A204.1 (cell line): Measurements from ENCODE around the gene ZMYND10.
A peak's percentile ranks its signal among the peaks of the same experiment; 100 is the strongest.

Source experiments
- FAIRE-seq: peaks from 2 replicates; lab custom pipeline; 2012; peaks lifted over from hg19 to GRCh38; lab: Jason Lieb, UNC

ZMYND10 gene

DNA sequence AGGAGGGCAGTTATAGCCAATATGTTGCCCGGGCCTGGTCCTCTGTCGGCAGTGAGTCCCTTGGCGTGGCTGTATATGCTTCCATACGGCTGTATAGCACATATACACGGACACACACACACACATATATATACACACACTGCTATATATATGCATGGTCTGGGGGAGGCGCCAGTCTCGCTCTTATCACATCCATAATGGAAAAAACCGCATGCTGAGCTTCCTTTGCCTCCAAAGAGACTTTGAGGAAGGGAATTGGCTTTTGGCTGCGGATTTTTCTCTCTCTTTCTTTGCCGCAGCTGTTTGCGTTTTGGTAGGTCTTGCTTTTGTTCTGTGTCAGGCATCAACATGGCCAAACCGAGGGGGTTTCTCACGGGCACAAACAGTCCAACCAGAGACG lies 25.1 kb upstream of the ZMYND10 start:
- no peak for FAIRE-seq

DNA sequence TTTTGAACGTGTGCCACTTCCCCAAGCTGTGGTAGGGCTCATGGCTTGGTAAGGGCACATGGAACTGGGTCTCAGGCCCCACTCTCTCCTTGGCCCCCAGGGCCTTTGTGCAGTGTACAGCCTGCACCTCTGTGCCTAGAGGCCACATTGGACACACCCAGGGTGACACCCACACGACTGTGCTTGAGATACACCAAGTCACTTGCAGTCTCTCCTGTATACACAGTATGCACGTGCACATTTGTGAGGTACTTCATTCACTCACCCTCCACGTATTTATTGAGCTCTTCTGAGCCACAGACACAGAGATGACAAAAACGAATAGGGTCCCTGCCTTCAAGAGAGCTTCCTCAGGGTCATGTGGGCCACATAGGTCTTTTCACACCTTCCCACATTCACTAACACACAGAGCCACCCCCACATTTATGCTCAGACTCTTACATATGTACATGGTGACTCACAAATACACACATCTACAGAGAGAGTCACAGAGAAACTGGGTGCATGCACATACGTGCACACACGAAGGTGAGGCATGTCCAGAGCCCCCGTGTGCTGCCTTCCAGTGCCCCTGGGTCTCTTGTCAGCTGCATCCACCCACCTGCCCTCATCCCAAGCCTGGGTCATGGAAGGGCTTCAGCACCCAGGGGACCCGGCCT lies 23.6 kb upstream of the ZMYND10 start:
- FAIRE-seq = no peak

DNA sequence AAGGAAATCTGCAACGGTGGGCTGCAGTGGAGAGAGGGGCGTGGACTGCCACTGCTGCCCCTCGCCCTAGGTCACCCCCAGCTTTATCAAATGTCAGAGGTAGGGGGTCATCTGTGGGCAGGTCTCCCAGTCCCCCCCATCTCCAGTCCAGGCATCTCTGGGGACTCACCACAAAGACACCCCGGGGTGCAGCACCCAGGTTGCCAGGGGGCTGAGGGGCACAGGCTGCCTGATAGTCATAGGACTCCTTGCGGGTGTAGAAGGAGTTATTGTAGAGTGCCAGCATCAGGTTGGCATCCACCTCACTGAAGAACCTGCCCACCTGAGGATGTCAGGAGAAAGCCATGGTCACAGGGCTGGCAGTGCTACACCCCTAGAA lies 20.3 kb upstream of the ZMYND10 start:
- no peak for FAIRE-seq

DNA sequence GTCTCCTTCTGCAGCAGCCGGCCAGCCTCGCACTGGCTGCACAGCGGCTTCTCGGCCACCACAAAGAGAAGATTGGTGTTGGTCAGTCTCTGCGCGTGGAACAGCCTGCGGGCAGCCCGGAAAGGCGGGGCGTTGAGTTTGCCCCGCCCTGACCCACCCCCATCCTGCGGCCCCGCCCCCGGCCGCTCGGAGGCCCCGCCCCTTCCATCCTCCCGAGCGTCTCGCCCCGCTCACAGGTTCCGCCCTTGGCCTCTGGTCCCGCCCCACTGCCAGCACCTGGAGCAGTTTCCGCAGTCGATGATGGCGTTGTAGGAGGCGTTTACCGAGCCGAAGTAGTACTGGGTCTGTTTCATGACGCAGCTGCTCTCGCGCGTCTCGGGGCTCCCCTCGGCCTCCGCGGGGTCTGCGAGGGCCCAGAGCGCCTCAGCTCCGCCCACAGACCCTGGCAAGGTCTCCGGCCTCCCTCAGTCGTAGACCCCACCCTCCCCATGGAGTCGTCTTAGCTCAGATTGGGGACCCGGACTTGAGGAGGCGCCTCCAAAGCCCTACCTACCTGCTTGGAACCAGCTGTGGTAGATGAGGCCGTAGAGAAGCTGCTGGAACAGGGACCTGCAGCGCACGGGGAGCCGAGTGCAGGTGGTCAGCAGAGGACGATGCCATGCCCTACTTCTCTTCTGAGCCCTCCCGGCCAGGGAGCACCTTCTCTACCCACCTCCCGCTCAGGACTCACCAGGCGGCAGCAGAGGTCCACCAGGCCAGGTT lies 19.7 kb upstream of the ZMYND10 start:
- no peak for FAIRE-seq

DNA sequence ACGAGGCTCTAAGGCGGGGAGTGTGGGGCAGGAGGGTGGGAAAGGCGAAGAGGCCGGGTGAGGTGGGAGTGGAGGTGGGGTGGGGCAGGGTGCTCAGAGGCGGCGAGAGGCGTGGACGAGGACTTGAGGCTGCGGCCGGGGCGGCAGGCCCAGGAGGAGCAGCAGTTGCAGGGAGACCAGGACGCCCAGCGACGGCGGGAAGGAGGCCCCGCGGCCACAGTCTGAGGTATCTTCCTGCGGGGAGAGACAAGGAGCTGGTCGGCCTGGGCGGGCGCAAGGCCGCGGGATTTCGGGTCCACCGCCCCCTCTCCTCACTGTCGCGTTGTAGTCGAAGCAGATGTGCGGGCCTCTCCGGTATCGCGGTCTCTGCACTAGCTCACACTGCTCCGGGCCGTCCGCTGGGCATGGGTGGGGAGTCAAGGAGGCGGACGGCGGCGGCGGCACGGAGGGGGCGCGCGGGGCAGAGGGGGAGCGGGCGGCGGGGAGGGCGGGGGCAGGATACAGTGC lies 19.1 kb upstream of the ZMYND10 start:
- FAIRE-seq = no peak

DNA sequence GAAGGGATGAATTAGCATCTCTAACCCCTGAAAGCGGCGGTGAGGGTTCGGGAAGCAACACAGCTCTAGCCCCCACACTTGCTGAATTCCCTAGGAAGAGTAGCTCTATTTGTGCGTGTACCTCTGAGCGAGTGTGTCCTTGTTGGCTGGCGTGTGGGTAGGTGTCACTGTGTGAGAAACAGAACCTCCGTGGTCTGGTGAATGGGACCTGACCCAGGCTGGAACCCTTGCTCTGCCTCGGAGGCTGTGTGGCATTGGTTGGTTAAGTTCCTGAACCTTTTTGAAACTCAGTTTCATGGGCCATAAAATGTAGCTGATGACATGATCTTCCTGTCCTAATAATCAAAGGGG lies 14.2 kb upstream of the ZMYND10 start:
- FAIRE-seq = no peak

DNA sequence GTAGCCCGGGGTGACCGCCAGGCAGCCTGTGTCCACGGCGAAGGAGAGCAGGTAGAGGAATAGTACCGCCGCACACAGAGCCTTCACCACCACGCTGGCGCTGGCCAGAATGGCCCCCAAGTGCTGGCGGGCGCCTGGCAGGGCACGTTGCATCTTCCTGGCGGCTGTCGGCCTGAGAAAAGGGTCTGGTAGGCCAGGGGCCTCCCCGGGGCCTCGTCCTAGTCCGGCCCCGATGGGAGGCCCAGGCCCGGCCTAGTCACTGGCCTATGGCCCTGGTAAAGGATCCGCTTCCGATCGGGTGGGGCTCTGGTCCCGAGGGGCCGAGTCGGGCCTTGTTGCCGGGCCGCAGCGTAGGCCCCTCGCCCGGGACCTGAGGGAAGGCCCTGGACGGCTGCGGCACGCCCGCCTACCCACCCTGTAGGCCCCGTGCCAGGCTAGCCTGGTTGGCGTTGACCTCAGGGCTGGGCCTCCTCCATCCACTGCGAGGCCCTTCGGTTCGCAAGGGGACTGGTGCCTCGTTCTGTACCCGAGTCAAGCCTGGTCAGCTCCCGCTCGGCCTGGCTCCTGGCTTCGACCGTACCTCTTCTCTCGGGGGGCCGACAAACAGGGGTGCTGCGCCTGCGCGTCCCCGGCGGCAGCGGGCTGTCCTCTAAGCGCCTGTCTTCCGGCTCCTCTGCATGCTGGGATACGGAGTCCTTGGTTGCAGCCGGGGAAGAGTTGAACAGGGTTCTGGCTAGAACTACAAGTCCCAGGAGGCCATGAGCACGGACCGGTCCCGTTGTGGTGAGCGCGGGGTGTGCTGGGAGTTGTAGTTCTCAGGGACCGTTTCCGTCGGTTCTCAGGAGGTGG lies 13.6 kb upstream of the ZMYND10 start, which contains the start of gene TMEM115:
TSS of gene TMEM115 (minus strand) at position 611 of the 849 bp plus-strand sequence. CDS start at position 153, 458 bp downstream.
- peak; percentile 97 for FAIRE-seq

DNA sequence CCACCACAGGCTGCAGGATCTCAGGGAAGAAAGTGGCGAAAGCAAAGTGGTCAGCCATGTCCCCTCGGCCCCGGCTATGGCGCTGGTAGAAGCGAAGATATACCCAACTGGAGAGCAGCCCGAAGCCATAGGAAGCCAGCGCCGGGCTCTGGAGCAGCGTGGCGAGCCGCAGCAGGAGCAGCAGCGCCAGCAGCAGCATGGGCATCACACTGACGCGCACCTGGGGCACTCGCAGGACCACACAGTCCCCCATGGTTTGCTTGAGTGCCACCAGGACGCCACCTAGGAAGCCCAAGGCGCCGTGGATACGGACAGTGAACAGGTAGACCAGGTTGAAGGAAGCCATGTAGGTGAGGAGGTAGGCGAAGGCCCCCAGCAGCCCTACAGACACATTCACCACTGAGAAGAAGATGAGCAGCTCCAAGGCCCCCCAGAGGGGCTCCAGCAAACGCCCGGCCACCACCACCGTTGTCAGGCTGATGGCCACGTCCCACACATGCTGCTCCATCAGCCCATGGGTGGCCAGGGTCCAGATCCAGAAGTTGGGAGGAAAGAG lies 12.9 kb upstream of the ZMYND10 start:
- no peak for FAIRE-seq

DNA sequence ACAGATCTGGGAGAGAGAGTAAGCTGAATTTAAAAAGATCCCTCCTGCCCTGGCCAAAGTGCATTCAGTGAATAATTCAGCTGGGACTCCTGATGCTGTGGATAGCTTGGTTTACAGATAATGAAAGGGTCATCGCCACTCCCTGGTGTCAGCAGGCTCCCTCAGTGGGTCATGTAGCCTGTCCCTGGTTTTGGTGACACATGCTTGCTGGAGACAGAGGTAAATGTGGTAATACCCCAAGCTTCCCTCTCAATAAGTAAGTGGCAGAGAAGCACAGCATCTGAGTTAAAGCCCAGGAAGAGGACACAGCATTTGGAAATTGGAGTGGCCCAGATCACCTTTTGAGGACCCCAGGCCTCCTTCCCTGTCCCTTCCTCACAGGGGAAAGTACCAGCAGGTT lies 11.9 kb upstream of the ZMYND10 start:
- no peak for FAIRE-seq

DNA sequence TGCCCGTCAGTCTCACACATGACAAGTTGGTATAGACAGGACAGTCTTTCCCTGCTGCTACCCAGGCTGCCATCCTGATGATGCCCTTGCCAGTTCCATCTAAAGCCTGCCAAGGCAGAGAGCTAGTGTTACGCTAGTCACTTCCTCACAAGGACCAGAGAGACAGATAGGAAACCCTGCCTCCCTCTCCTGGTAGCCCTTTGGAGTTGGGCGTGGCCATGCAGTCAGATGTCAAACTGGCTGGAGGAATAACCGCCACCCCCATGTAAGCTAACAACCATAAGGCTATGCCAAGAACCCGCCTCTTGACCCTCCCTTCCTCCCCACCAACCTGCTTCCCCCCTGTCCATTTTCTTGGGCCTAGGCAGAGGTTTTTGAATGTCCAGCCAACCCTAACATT lies 11.0 kb upstream of the ZMYND10 start:
- no peak for FAIRE-seq

DNA sequence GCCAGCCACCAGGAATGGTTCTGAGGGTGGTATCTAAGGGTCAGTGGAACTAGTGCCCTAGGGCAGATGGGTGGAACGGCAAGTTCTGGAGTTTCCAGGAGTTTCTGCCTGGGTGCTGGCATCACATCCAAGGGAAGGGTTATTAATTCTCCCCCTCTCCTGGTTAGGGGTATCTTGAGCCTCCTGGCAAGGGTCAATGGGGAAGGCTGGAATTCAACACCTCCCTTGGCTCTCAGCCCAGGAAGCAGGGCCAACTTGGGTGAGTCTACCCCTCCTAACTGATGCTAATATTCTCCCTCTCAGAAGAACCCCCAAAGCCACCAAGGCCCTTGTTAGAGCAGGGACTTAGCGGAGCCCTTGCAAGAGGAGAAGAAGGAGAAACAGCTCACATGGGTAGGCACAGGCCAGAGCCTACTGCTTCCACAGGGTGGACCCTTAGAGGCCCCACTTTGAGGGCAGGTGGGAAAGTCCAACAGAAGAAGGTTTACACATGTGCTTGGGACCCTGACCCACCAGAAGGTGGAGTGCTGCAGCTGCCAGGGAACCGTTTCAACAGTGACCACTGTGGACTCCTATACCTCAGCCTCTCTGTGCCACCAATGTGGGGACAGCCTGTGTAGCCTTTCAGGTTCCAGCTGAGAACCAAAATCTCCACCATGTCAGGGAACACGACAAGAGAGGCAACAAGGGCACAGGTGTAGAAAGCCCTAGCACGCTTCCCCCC lies 10.5 kb upstream of the ZMYND10 start:
- FAIRE-seq = no peak

DNA sequence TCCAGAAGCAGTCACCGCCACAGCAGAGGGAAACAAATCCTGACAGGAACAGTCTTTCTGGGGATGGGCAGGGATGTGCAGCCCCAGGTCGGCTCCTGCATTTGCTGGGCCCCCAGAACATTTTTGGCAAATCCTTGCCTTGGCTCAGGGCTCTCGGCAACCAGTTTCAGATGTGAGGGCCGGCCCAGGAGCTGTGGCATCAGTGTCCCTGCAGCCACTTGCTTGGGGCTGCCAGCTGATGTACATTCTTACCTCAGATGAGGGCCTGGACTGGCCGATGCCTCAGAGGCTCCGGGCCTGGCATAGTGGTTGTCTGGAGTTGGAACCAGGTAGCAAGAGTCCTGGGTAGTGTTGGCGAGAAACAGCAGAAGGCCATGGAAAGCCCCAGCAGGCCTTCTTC lies 9.3 kb upstream of the ZMYND10 start:
- FAIRE-seq = no peak

DNA sequence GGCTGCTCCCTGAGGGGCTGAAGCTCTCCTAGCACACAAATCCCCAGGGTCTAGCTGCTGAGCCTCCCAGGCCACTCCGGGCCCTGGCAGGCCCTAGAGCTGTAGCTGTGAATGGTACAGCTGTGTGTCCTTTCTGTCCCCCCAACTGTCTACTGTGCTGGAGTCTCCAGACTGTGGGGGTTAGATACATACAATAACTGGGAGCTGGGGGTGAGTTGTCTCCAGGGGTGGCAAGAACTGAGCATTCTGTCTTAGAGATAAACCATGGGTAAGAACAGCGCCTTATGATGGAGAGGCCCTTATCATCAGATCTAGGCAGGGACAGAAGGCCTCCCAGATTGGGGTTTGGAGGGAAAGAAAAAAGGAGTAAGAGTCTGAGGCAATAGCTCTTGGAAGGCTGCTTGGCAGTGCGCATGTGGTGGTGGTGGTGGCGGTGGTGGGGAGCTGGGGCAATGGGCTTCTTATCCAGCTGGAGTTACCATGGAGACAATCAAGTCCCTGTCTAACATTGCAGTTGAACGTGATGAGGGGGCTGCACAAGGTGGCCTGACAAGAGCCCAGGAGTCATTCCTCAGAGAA lies 8.7 kb upstream of the ZMYND10 start:
- no peak for FAIRE-seq

DNA sequence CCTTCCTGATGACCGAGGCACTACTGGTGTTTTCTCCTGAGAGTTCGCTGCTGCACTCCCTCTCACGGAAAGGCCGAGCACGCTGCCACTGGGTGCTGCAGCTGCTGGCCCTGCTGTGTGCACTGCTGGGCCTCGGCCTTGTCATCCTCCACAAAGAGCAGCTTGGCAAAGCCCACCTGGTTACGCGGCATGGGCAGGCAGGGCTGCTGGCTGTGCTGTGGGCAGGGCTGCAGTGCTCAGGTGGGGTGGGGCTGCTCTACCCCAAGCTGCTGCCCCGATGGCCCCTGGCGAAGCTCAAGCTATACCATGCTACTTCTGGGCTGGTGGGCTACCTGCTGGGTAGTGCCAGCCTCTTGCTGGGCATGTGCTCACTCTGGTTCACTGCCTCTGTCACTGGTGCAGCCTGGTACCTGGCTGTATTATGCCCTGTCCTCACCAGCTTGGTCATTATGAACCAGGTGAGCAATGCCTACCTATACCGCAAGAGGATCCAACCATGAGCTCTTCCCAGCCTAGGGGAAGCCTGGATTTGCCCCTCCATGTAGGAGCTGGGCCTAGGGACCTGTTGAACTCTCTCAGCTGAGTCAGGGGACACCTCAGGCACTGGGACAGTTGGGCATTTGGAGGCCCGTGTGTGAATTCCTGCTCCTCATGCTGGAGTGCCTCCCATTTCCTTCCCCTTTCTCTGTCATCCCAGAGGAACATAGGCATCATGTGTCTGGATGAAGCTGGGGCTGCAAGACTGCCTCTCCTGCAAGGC lies 7.9 kb upstream of the ZMYND10 start:
- no peak for FAIRE-seq

DNA sequence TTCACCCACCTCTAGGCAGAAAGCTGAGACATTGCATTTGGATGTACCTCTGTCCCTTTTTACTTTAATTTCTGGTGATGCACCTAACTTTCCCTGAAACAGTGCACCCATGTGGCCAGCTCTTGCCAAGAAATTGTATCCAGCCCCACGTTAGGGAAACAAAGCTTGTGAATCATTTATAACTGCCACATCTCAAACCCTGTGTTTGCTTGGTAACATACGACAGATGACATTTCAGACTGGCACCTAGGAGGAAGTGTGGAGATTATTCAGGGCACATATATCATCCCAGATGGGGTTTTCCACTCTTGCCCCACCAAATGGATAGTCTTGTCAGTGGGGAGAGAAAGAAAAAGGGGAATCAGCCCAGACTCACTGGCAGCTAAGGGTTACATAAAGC lies 7.2 kb upstream of the ZMYND10 start:
- FAIRE-seq = no peak

DNA sequence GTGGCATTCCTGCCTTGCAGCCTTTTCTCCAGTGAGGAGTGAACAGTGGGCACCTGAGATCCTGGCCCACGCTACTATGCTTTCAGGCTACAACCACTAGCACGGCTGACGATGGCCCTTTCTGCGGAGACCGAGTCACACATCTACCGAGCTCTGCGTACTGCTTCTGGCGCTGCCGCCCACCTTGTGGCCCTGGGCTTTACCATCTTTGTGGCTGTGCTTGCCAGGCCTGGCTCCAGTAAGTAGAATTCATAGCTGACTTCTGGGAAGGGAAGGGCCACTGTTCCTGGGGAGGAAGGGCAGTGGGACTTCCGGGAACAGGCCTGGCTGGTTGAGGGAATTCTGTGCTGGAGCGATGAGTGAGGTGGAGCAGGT lies 5.8 kb upstream of the ZMYND10 start:
- FAIRE-seq = no peak

DNA sequence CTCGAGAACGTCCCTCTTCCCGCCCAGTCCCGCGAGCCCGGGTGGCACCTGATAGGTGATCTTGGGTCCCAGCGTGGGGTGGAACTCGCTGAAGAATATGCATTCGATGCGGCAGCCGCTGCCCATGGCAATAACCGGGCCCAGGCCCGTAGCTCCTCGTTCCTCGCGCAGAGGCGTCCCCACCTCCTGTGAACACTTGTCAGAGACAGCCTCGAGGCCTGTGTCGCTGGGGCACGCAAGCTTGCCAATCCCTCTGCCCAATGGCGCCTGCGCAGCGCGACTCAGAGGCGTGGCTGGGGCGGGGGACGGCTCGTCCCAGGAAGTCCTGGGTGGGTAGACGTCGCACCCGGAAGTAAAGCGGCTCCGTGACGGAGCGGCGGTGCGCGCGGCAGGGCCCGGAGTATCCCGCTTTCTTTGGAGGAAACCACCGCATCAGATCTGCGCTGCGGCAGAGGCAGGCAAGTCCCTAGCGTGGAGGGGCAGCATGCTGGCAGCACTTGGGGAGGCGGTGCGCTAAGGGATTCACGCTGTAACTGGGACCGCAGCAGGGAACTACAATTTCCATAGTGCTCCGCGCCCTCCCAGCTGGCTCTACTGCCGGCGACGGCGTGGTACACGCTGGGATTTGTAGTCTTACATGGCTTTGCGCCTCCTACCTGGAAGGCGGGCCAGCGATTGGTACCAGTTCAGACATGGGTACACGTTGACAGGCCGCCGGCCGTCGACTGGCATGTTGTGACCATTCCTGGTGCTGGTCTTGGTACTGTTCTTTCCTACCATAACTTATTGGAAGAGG lies 5.2 kb upstream of the ZMYND10 start, which contains the start of the genes CYB561D2 and NPRL2:
TSS of gene CYB561D2 (plus strand) at position 336 of the 796 bp plus-strand sequence. CDS start 572 bp downstream, outside the sequence.
TSS of gene NPRL2 (minus strand) at position 249 of the 796 bp plus-strand sequence. CDS start at position 126, 123 bp downstream.
- peak; percentile 21 for FAIRE-seq

DNA sequence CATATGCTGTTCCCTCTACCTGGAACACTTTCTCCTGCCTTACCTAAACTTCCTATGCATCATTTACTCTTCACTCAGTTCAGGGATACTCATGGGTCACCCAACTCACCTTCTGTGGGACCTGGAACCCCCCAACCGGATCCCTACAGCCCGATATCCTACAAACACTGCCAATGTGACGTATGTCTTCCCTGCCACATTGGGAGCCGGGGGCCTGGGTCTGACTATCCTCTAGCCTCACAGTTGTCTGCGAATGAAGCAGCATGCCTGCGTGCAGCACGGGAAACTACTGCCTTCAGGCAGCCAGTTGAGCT lies 4.6 kb upstream of the ZMYND10 start:
- no peak for FAIRE-seq

DNA sequence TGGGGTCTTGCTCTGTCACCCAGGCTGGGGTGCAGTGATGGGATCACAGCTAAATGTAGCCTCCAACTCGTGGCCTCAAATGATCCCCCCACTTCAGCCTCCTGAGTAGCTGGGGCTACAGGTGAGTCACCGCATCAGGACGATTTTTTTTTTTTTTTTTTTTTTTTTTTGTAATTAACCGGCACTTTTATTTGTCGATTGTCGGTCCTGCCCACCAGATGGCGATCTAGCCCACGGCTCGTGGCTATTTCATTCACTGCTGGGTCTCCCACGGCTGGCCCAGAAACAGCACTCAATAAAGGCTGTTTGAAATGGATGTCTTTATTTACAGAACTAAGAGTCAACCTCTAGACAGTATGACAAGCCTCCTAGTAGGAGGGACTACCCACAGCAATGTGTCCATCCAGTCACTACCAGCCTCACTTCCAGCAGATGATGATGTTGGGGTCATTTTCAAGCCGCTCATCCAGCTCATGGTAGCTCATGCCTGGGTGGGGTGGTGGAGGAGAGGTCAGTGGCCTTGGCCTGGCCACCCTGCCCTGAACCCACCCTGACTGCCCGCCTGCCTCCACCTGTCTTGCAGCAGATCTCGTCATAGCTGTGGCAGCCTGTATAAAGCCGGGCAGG lies 1.8 kb upstream of the ZMYND10 start:
- peak; percentile 90 for FAIRE-seq
